Tibial nerve (tissue), 4 donors: ENCODE data around the gene UBA6. TPM values are rescaled to one million over a fixed set of nuclear protein-coding genes. Genes with fewer than 3 reads are reported as not detected.

Experiments
- DNase-seq, 2 donors: peaks; one replicate each; pipeline ENCODE4 v3.0.0-alpha.2; 2019; ENCODE audit warnings: low spot score in 2 of 2
- H3K27ac ChIP-seq, 4 donors: fragments of 200-600 bp; sonication (generic) in 3 of 4; one replicate each; pipeline ENCODE4 v1.5.1; 2017 to 2019; ENCODE audit warnings: mild to moderate bottlenecking in 1 of 4
- H3K27me3 ChIP-seq, 2 donors: fragments of 200-600 bp; sonication (generic) in 1 of 2; one replicate each; pipeline versions ENCODE4 v1.5.1 to v1.6.0; 2017 to 2019
- H3K36me3 ChIP-seq, 3 donors: fragments of 200-600 bp; sonication (generic); one replicate each; pipeline ENCODE4 v1.5.1; 2018 to 2019
- H3K4me1 ChIP-seq, 4 donors: fragments of 200-600 bp; sonication (generic) in 3 of 4; one replicate each; pipeline ENCODE4 v1.5.1; 2017 to 2019
- H3K4me3 ChIP-seq, 4 donors: fragments of 200-600 bp; sonication (generic) in 3 of 4; one replicate each; pipeline ENCODE4 v1.5.1; 2017 to 2019; ENCODE audit warnings: mild to moderate bottlenecking in 1 of 4, moderate library complexity in 1 of 4
- H3K9me3 ChIP-seq, 4 donors: fragments of 200-600 bp; sonication (generic) in 3 of 4; one replicate each; pipeline ENCODE4 v1.5.1; 2017 to 2019
- CTCF ChIP-seq, 5 experiments: fragments of 200-600 bp in 3 of 5; fragments of 450-650 bp in 2 of 5; sonication (generic) in 3 of 5; IDR thresholded peaks; one replicate each; pipeline ENCODE4 v1.5.1; 2016 to 2019; ENCODE audit warnings: antibody characterized with exemption in 5 of 5, mild to moderate bottlenecking in 3 of 5, moderate library complexity in 2 of 5
- EP300 ChIP-seq, 2 donors: sonication (generic); formaldehyde crosslinking; IDR thresholded peaks; one replicate each; pipeline ENCODE4 v1.6.1; 2017; ENCODE audit warnings: antibody characterized with exemption in 2 of 2, mild to moderate bottlenecking in 1 of 2
- POLR2A ChIP-seq, 2 donors: fragments of 450-650 bp; IDR thresholded peaks; one replicate each; pipeline ENCODE4 v1.6.1; 2017; ENCODE audit warnings: antibody characterized with exemption in 2 of 2, mild to moderate bottlenecking in 2 of 2, moderate library complexity in 2 of 2
- WGBS, 2 donors: methylation state at CpG; one replicate each; pipeline ENCODE4 v1.1.5; 2018; 5-methylcytosine and 5-hydroxymethylcytosine counted together
- total RNA-seq, 4 donors: library from RNA; depleted of rRNA; stranded (reverse); fragments of >200 nt; gene quantifications; one replicate each; pipeline ENCODE4 v1.1.0, GENCODE V29; 2016

UBA6 gene
- total RNA-seq, 4 donors from 2014 or later = 22.9 to 51.5 (median 36.9) TPM

- no peaks in the 10 kb centered on the region for H3K4me1 ChIP-seq
- TF ChIP-seq EP300 (IDR thresholded peaks at IDR 0.05) (no peak), POLR2A (IDR thresholded peaks at IDR 0.05) (no peak), CTCF (IDR thresholded peaks at IDR 0.05) (no peak)
- DNase-seq = no peak
- H3K27me3 ChIP-seq = no peaks in the 10 kb centered on the region
- no peaks in the 10 kb centered on the region for H3K9me3 ChIP-seq
- no peak overlapping the region for H3K27ac ChIP-seq
- H3K36me3 ChIP-seq = no peaks in the 10 kb centered on the region
- no peak overlapping the region for H3K4me3 ChIP-seq
These were observed 127.8 kb downstream of the UBA6 start for GRCh38 chr4:67573193-67573592.

- no peak for TF ChIP-seq EP300 (IDR thresholded peaks at IDR 0.05)
- Histone ChIP-seq H3K27me3 (no peaks in the 10 kb centered on the region), H3K36me3 (no peaks in the 10 kb centered on the region), H3K9me3 (no peaks in the 10 kb centered on the region), H3K27ac (no peak overlapping the region), H3K4me1 (no peaks in the 10 kb centered on the region), H3K4me3 (no peak overlapping the region)
- DNase-seq = no peak
- WGBS, 2 donors = 9 to 13% methylated on average over 1 of the region's 1 CpG
These were observed 129.0 kb downstream of the UBA6 start for GRCh38 chr4:67571975-67572374.

- H3K36me3 ChIP-seq = no peaks in the 10 kb centered on the region
- no peak for DNase-seq
- no peaks in the 10 kb centered on the region for H3K9me3 ChIP-seq
- no peaks in the 10 kb centered on the region for H3K4me1 ChIP-seq
- H3K4me3 ChIP-seq = no peak overlapping the region
- H3K27me3 ChIP-seq = no peaks in the 10 kb centered on the region
- no peak overlapping the region for H3K27ac ChIP-seq
- WGBS, 2 donors = 95 to 96% methylated on average over 1 of the region's 1 CpG
- TF ChIP-seq CTCF (IDR thresholded peaks at IDR 0.05) (no peak), EP300 (IDR thresholded peaks at IDR 0.05) (no peak), POLR2A (IDR thresholded peaks at IDR 0.05) (no peak)
These were observed 130.4 kb downstream of the UBA6 start for GRCh38 chr4:67570537-67570936.

GRCh38 chr4:67568820-67569219 is 132.1 kb downstream of the UBA6 start:
- H3K36me3 ChIP-seq = no peaks in the 10 kb centered on the region
- no peaks in the 10 kb centered on the region for H3K27me3 ChIP-seq
- DNase-seq = no peak
- H3K4me3 ChIP-seq = no peak overlapping the region
- TF ChIP-seq CTCF (IDR thresholded peaks at IDR 0.05) (no peak), EP300 (IDR thresholded peaks at IDR 0.05) (no peak), POLR2A (IDR thresholded peaks at IDR 0.05) (no peak)
- no peaks in the 10 kb centered on the region for H3K9me3 ChIP-seq
- H3K27ac ChIP-seq = no peak overlapping the region
- 93 to 97% methylated on average over 2 of the region's 2 CpGs for WGBS, 2 donors
- no peaks in the 10 kb centered on the region for H3K4me1 ChIP-seq

- DNase-seq = no peak
- WGBS, 2 donors = 98 to 100% methylated on average over 3 of the region's 3 CpGs
- Histone ChIP-seq H3K27ac (no peak overlapping the region), H3K9me3 (no peaks in the 10 kb centered on the region), H3K27me3 (no peaks in the 10 kb centered on the region), H3K36me3 (no peaks in the 10 kb centered on the region), H3K4me1 (no peaks in the 10 kb centered on the region), H3K4me3 (no peak overlapping the region)
- no peak for TF ChIP-seq POLR2A (IDR thresholded peaks at IDR 0.05)
- TF ChIP-seq CTCF (IDR thresholded peaks at IDR 0.05) = no peak
- TF ChIP-seq EP300 (IDR thresholded peaks at IDR 0.05) = no peak
These were observed 134.6 kb downstream of the UBA6 start for GRCh38 chr4:67566335-67566734.

GRCh38 chr4:67565284-67565683 is 135.7 kb downstream of the UBA6 start:
- no peak for DNase-seq
- Histone ChIP-seq H3K27me3 (no peaks in the 10 kb centered on the region), H3K36me3 (no peaks in the 10 kb centered on the region), H3K27ac (no peak overlapping the region), H3K9me3 (no peaks in the 10 kb centered on the region), H3K4me1 (no peaks in the 10 kb centered on the region), H3K4me3 (no peak overlapping the region)
- TF ChIP-seq POLR2A (IDR thresholded peaks at IDR 0.05) (no peak), CTCF (IDR thresholded peaks at IDR 0.05) (no peak), EP300 (IDR thresholded peaks at IDR 0.05) (no peak)
